ENCODE results near the gene USP6NL. TPM values are rescaled to one million over a fixed set of nuclear protein-coding genes. Genes with fewer than 3 reads are reported as not detected.

USP6NL gene
- total and polyA plus RNA-seq, 2 of the 13 experiments (the other 11 are each of a cell fraction or from before 2014, with no cell fraction given): 10.5 to 22.9 TPM

DNA sequence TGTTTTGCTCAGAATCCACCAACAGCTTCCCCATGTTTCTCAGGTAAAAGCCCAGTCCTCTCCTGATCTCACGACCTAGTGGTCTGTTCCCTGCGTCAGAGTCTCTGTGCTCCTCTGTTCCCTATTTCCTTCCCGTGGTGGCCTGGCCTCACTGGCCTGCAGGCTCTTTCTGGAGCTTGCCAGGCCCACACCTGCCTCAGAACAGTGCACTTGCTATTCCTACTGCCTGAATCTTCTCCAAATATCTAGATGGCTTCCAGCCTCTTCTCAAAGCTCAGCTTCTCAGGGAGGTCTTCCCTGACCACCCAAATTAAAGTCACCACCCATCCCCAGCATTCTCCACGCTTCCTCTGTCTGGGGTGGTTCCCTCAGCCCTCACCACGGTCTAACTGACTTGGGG is 165.3 kb downstream of the USP6NL start:
- in situ Hi-C loops (cut with HindIII; ENCODE audit: extremely low pct_ligation_motif_present, low pct_unique_long_range_greater_than_20kb) (no loop called here), intact Hi-C loops (cut with micrococcal nuclease; ENCODE audit: unreplicated experiment) (no loop called here)
- ChIA-PET POLR2A (no interaction called here), CTCF (ENCODE audit: low intra/inter-chr PET ratio, low total read pairs) (no interaction called here)
- Histone ChIP-seq H3K27ac (ENCODE audit: extremely low read length, insufficient read depth, low read length) (no peak overlapping the region), H2AFZ (ENCODE audit: low read length) (no peak overlapping the region), H3K36me3 (replicated peaks in 1 of 2; ENCODE audit: control insufficient read depth in 1 of 2, insufficient read depth in 2 of 2, low read length in 2 of 2) (no peaks in the 10 kb centered on the region), H3K9me3 (ENCODE audit: low read length) (no peaks in the 10 kb centered on the region), H3K4me1 (ENCODE audit: insufficient read depth, low read length) (no peaks in the 10 kb centered on the region), H3K9ac (ENCODE audit: insufficient read depth, low read depth, low read length) (no peak overlapping the region), H3K27me3 (ENCODE audit: control insufficient read depth in 1 of 2, insufficient read depth in 2 of 2, low read length in 2 of 2) (peaks cover 3 to 59% of the 10 kb centered on the region in 2 experiments), H3K4me3 (replicated peaks in 1 of 3; ENCODE audit: insufficient read depth in 1 of 3, low read depth in 2 of 3, low read length in 3 of 3) (no peak overlapping the region), H3K4me2 (ENCODE audit: low read depth, low read length) (no peak overlapping the region), H3K79me2 (ENCODE audit: insufficient read depth, low read length) (no peaks in the 10 kb centered on the region), H4K20me1 (ENCODE audit: insufficient read depth, low read length) (no peaks in the 10 kb centered on the region)
- ATAC-seq: no peak
- 7% methylated on average over 5 of the region's 5 CpGs for WGBS (ENCODE audit: low lambda C conversion rate)
- no peak for FAIRE-seq
- TF ChIP-seq CBX2 (IDR thresholded peaks at IDR 0.05; ENCODE audit: low read depth, low read length) (no peak), CBX2 (CRISPR knock-in tag; IDR thresholded peaks at IDR 0.05; ENCODE audit: low read depth) (no peak), ZNF589 (CRISPR knock-in tag; conservative IDR thresholded peaks at IDR 0.05) (no peak), RBAK (CRISPR knock-in tag; IDR thresholded peaks at IDR 0.05) (no peak), RCOR2 (CRISPR knock-in tag; IDR thresholded peaks at IDR 0.05) (no peak), ZNF780A (CRISPR knock-in tag; IDR thresholded peaks at IDR 0.05) (no peak), ZFP82 (CRISPR knock-in tag; IDR thresholded peaks at IDR 0.05; ENCODE audit: borderline replicate concordance) (no peak)
- DNase-seq (ENCODE audit: low spot score): no peak
- BruUV-seq (replicated peaks): no TSS peak

DNA sequence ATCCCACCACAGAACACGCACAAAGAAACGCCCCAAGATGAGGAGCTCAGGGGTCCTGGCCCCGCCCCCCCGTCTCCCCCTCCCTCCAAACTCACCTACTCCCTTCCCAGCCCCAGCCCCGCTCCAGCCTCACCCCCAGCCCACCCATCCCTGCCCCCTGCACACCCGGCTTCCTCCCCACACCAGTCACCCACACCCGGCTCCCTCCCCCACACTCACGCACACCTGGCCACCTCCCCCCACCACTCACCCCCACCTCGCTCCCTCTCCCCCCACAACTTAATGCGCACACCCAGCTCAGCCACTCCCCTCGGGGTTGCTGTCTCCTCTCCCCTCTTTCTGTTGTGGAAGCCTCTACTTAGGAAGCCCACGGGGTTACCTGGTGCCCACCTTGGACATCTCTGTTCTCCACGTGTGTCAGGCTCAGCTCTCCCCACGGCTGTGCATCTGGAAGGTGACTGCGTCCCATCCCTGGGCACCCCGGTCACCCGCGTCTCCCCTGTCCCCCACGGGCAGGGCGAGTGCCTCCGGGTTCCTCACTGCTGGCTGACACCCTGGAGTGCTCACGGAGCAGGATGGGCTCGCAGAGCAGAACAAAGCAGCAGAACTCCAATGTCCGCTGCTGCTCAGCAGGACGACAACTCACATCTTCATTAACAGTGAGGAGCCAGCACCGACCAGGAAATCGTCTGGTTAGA is 166.8 kb downstream of the USP6NL start:
- intact Hi-C loops (cut with micrococcal nuclease; ENCODE audit: unreplicated experiment): no loop called here
- peaks cover 2 to 62% of the 10 kb centered on the region in 2 experiments; a peak in 4 of 5 replicates for H3K27me3 ChIP-seq (ENCODE audit: control insufficient read depth in 1 of 2, insufficient read depth in 2 of 2, low read length in 2 of 2)
- FAIRE-seq (no peak), DNase-seq (ENCODE audit: low spot score) (no peak), ATAC-seq (no peak)
- ChIA-PET POLR2A (no interaction called here), CTCF (ENCODE audit: low intra/inter-chr PET ratio, low total read pairs) (no interaction called here)
- TF ChIP-seq SOX13 (IDR thresholded peaks at IDR 0.05): no peak
- TF ChIP-seq SOX13 (CRISPR knock-in tag; conservative IDR thresholded peaks at IDR 0.05 in 1 of 2, IDR thresholded peaks at IDR 0.05 in 1 of 2): no peak
- TF ChIP-seq BRCA1 (CRISPR knock-in tag; IDR thresholded peaks at IDR 0.05): no peak
- TF ChIP-seq PHF8 (CRISPR knock-in tag; IDR thresholded peaks at IDR 0.05): no peak
- TF ChIP-seq ZNF629 (CRISPR knock-in tag; conservative IDR thresholded peaks at IDR 0.05): no peak
- no peak for TF ChIP-seq ZEB1 (IDR thresholded peaks at IDR 0.05; ENCODE audit: insufficient replicate concordance, low read depth)
- no peak for TF ChIP-seq SUZ12 (IDR thresholded peaks at IDR 0.05; ENCODE audit: low read depth, low read length)
- TF ChIP-seq, protein P1, sequence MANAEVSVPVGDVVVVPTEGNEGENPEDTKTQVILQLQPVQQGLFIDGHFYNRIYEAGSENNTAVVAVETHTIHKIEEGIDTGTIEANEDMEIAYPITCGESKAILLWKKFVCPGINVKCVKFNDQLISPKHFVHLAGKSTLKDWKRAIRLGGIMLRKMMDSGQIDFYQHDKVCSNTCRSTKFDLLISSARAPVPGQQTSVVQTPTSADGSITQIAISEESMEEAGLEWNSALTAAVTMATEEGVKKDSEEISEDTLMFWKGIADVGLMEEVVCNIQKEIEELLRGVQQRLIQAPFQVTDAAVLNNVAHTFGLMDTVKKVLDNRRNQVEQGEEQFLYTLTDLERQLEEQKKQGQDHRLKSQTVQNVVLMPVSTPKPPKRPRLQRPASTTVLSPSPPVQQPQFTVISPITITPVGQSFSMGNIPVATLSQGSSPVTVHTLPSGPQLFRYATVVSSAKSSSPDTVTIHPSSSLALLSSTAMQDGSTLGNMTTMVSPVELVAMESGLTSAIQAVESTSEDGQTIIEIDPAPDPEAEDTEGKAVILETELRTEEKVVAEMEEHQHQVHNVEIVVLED (CRISPR knock-in tag; IDR thresholded peaks at IDR 0.05; ENCODE audit: borderline replicate concordance): no peak
- no peaks in the 10 kb centered on the region for H3K4me1 ChIP-seq (ENCODE audit: insufficient read depth, low read length)
- H3K79me2 ChIP-seq (ENCODE audit: insufficient read depth, low read length): no peaks in the 10 kb centered on the region
- no peaks in the 10 kb centered on the region for H3K9me3 ChIP-seq (ENCODE audit: low read length)
- no peak overlapping the region for H3K4me3 ChIP-seq (replicated peaks in 1 of 3; ENCODE audit: insufficient read depth in 1 of 3, low read depth in 2 of 3, low read length in 3 of 3)
- H4K20me1 ChIP-seq (ENCODE audit: insufficient read depth, low read length): no peaks in the 10 kb centered on the region
- H3K27ac ChIP-seq (ENCODE audit: extremely low read length, insufficient read depth, low read length): no peak overlapping the region
- H3K4me2 ChIP-seq (ENCODE audit: low read depth, low read length): no peak overlapping the region
- no TSS peak for BruUV-seq (replicated peaks)
- H2AFZ ChIP-seq (ENCODE audit: low read length): no peak overlapping the region
- WGBS (ENCODE audit: low lambda C conversion rate): 50% methylated on average over 22 of the region's 27 CpGs
- no peaks in the 10 kb centered on the region for H3K36me3 ChIP-seq (replicated peaks in 1 of 2; ENCODE audit: control insufficient read depth in 1 of 2, insufficient read depth in 2 of 2, low read length in 2 of 2)
- in situ Hi-C loops (cut with HindIII; ENCODE audit: extremely low pct_ligation_motif_present, low pct_unique_long_range_greater_than_20kb): no loop called here
- H3K9ac ChIP-seq (ENCODE audit: insufficient read depth, low read depth, low read length): no peak overlapping the region

Data from HepG2 (cell line).